IMR-90 (cell line): Measurements from ENCODE around the gene CMSS1. TPM values are rescaled to one million over a fixed set of nuclear protein-coding genes. Genes with fewer than 3 reads are reported as not detected.

ENCODE experiments used
- ATAC-seq: fragments of 200-7000 bp; cut with Tn5 transposase; 2 replicates; pipeline ENCODE4 v1.9.1; 2020; ENCODE audit warnings: low read depth, mild to moderate bottlenecking, moderate library complexity
- BruUV-seq: library from RNA; stranded (reverse); fragments of 400-500 nt; replicated peaks from 2 replicates; lab custom pipeline; 2021; lab: Mats Ljungman, UMichigan
- CTCF ChIA-PET: fragments of 300-600 bp; formaldehyde crosslinking; extraction: SDS; loops from one replicate; lab custom pipeline; 2021; ENCODE audit warnings: antibody characterized with exemption; lab: Yijun Ruan, JAX
- POLR2A ChIA-PET: fragments of 300-600 bp; sonication (Branson Sonifier 250); formaldehyde crosslinking; loops from one replicate; lab custom pipeline; 2022; ENCODE audit warnings: antibody characterized with exemption; ENCODE audit not compliant: unreplicated experiment; lab: Charles Lee
- DNase-seq: peaks from one replicate; pipeline ENCODE4 v3.0.0; 2013
- H2AFZ ChIP-seq: replicated peaks from 2 replicates; pipeline ENCODE3; 2013; ENCODE audit warnings: low read length, mild to moderate bottlenecking; ENCODE audit not compliant: poor library complexity
- H2AK5ac ChIP-seq: 2 replicates; pipeline ENCODE4 v1.6.1; 2013; ENCODE audit warnings: low read depth, low read length, inconsistent platforms
- H2AK9ac ChIP-seq: replicated peaks from 2 replicates; pipeline ENCODE3; 2013; ENCODE audit warnings: mild to moderate bottlenecking, low read depth, low read length, moderate library complexity; ENCODE audit not compliant: poor library complexity
- H2BK120ac ChIP-seq: 2 replicates; pipeline ENCODE4 v1.6.1; 2013; ENCODE audit warnings: low read depth, low read length, inconsistent platforms
- H2BK15ac ChIP-seq: 3 replicates; pipeline ENCODE4 v1.6.1; 2013; ENCODE audit warnings: low read depth, low read length, inconsistent platforms
- H2BK20ac ChIP-seq: 2 replicates; pipeline ENCODE4 v1.6.1; 2013; ENCODE audit warnings: low read depth, mild to moderate bottlenecking, inconsistent platforms, low read length, moderate library complexity
- H2BK5ac ChIP-seq: 2 replicates; pipeline ENCODE4 v1.6.1; 2013; ENCODE audit warnings: mild to moderate bottlenecking, low read depth, low read length, inconsistent platforms; ENCODE audit not compliant: poor library complexity, severe bottlenecking
- H3K14ac ChIP-seq: replicated peaks from 2 replicates; pipeline ENCODE4 v1.6.1; 2013; ENCODE audit warnings: low read depth, low read length, inconsistent platforms
- H3K18ac ChIP-seq: 2 replicates; pipeline ENCODE4 v1.6.1; 2013; ENCODE audit warnings: low read depth, low read length, control low read depth
- H3K23ac ChIP-seq: 2 replicates; pipeline ENCODE4 v1.6.1; 2013; ENCODE audit warnings: low read depth, low read length, inconsistent platforms
- H3K27ac ChIP-seq: 2 replicates; pipeline ENCODE4 v1.5.1; 2013; ENCODE audit warnings: mild to moderate bottlenecking, control low read depth, low read length; ENCODE audit not compliant: insufficient read depth
- H3K27me3 ChIP-seq: 2 replicates; pipeline ENCODE4 v1.6.1; 2013; ENCODE audit warnings: low read length; ENCODE audit not compliant: control insufficient read depth, insufficient read depth
- H3K36me3 ChIP-seq: 2 replicates; pipeline ENCODE4 v1.6.1; 2013; ENCODE audit warnings: low read length, mixed read lengths; ENCODE audit not compliant: control insufficient read depth, insufficient read depth
- H3K4ac ChIP-seq: 2 replicates; pipeline ENCODE4 v1.6.1; 2013; ENCODE audit warnings: low read depth, low read length, inconsistent platforms
- H3K4me1 ChIP-seq: 2 replicates; pipeline ENCODE4 v1.6.1; 2013; ENCODE audit warnings: low read length, mixed read lengths; ENCODE audit not compliant: control insufficient read depth, insufficient read depth
- H3K4me2 ChIP-seq: 2 replicates; pipeline ENCODE4 v1.6.1; 2013; ENCODE audit warnings: low read depth, mild to moderate bottlenecking, control low read depth, low read length, moderate library complexity
- H3K4me3 ChIP-seq: 2 replicates; pipeline ENCODE4 v1.5.1; 2013; ENCODE audit warnings: low read depth, mild to moderate bottlenecking, control low read depth, low read length, moderate library complexity; ENCODE audit not compliant: insufficient read depth
- H3K56ac ChIP-seq: 2 replicates; pipeline ENCODE4 v1.6.1; 2013; ENCODE audit warnings: low read length, inconsistent platforms; ENCODE audit not compliant: insufficient read depth; ENCODE audit errors: extremely low read depth
- H3K79me1 ChIP-seq, 2 experiments: 2 replicates each; pipeline ENCODE4 v1.6.1; 2013; ENCODE audit warnings: low read length in 2 of 2, inconsistent platforms in 1 of 2, low read depth in 1 of 2
- H3K9ac ChIP-seq: 2 replicates; pipeline ENCODE4 v1.6.1; 2013; ENCODE audit warnings: low read depth, low read length, control low read depth
- H3K9me1 ChIP-seq: 2 replicates; pipeline ENCODE4 v1.6.1; 2013; ENCODE audit warnings: low read length, inconsistent platforms; ENCODE audit not compliant: insufficient read depth
- H3K9me3 ChIP-seq: 2 replicates; pipeline ENCODE4 v1.6.1; 2013; ENCODE audit warnings: low read length; ENCODE audit not compliant: control insufficient read depth, insufficient read depth
- H4K20me1 ChIP-seq: 2 replicates; pipeline ENCODE4 v1.6.1; 2013; ENCODE audit warnings: low read length, inconsistent platforms; ENCODE audit not compliant: insufficient read depth
- H4K5ac ChIP-seq: 2 replicates; pipeline ENCODE4 v1.6.1; 2013; ENCODE audit warnings: mild to moderate bottlenecking, low read depth, low read length, control low read depth
- H4K8ac ChIP-seq, 2 experiments: 2 replicates each; pipeline ENCODE4 v1.6.1; 2013; ENCODE audit warnings: low read depth in 2 of 2, low read length in 2 of 2, control low read depth in 1 of 2, inconsistent platforms in 1 of 2
- H4K91ac ChIP-seq: 2 replicates; pipeline ENCODE4 v1.6.1; 2013; ENCODE audit warnings: low read depth, low read length, inconsistent platforms; ENCODE audit not compliant: insufficient read depth
- BHLHE40 ChIP-seq: fragments of 150-350 bp; IDR thresholded peaks from 2 replicates; pipeline ENCODE4 v1.6.1; 2016; ENCODE audit warnings: mild to moderate bottlenecking, low read depth, low read length
- CEBPB ChIP-seq: IDR thresholded peaks from 2 replicates; pipeline ENCODE4 v1.6.1; 2012; ENCODE audit warnings: low read depth, low read length, improper control_type of control experiment
- CHD1 ChIP-seq: IDR thresholded peaks from 2 replicates; pipeline ENCODE4 v1.6.1; 2012; ENCODE audit warnings: low read depth, low read length, improper control_type of control experiment
- CTCF ChIP-seq: conservative IDR thresholded peaks from 2 replicates; pipeline ENCODE4 v1.5.1; 2012; ENCODE audit warnings: mild to moderate bottlenecking, low read depth, low read length, improper control_type of control experiment
- FOS ChIP-seq: fragments of 150-350 bp; IDR thresholded peaks from 2 replicates; pipeline ENCODE4 v1.6.1; 2016; ENCODE audit warnings: low read depth, low read length
- MAFK ChIP-seq: IDR thresholded peaks from 2 replicates; pipeline ENCODE4 v1.6.1; 2012; ENCODE audit warnings: low read depth, low read length, improper control_type of control experiment
- MAZ ChIP-seq: IDR thresholded peaks from 2 replicates; pipeline ENCODE4 v1.6.1; 2012; ENCODE audit warnings: low read depth, mild to moderate bottlenecking, low read length, improper control_type of control experiment, moderate library complexity, borderline replicate concordance
- MXI1 ChIP-seq: IDR thresholded peaks from 2 replicates; pipeline ENCODE4 v1.6.1; 2012; ENCODE audit warnings: low read depth, mild to moderate bottlenecking, low read length, moderate library complexity, borderline replicate concordance
- NFE2L2 ChIP-seq: fragments of 150-350 bp; IDR thresholded peaks from 2 replicates; pipeline ENCODE4 v1.6.1; 2016; ENCODE audit warnings: low read depth, mild to moderate bottlenecking, low read length
- POLR2A ChIP-seq: IDR thresholded peaks from 2 replicates; pipeline ENCODE4 v1.6.1; 2012; ENCODE audit warnings: mild to moderate bottlenecking, low read depth, low read length
- RAD21 ChIP-seq: IDR thresholded peaks from 2 replicates; pipeline ENCODE4 v1.6.1; 2012; ENCODE audit warnings: low read length, improper control_type of control experiment
- RCOR1 ChIP-seq: IDR thresholded peaks from 2 replicates; pipeline ENCODE4 v1.6.1; 2012; ENCODE audit warnings: mild to moderate bottlenecking, low read length, improper control_type of control experiment; ENCODE audit not compliant: insufficient replicate concordance
- RFX5 ChIP-seq: IDR thresholded peaks from 2 replicates; pipeline ENCODE4 v1.8.0; 2012; ENCODE audit warnings: low read depth, mild to moderate bottlenecking, low read length, moderate library complexity
- SMC3 ChIP-seq: fragments of 150-350 bp; IDR thresholded peaks from 2 replicates; pipeline ENCODE4 v1.6.1; 2016; ENCODE audit warnings: low read depth, mild to moderate bottlenecking, antibody characterized with exemption, low read length, moderate library complexity
- WGBS, 2 experiments: methylation state at CpG; one replicate each; pipeline versions ENCODE4 v1.1.5 to v1.1.7; 2013; ENCODE audit warnings: missing lambda C conversion rate in 2 of 2; ENCODE audit not compliant: insufficient read length in 1 of 2; ENCODE audit errors: extremely low coverage in 2 of 2; 5-methylcytosine and 5-hydroxymethylcytosine counted together
- dilution Hi-C: fragments of 300-500 bp; cut with HindIII; formaldehyde crosslinking; loops from one replicate; pipeline ENCODE4 v1.14.3; 2018; ENCODE audit warnings: low sequenced_read_pairs; ENCODE audit not compliant: unreplicated experiment
- in situ Hi-C: fragments of 300-500 bp; cut with MboI; formaldehyde crosslinking; loops from 3 replicates; pipeline ENCODE4 v1.14.3; 2019; ENCODE audit warnings: low sequenced_read_pairs, inconsistent platforms, mixed read lengths
- intact Hi-C: fragments of 100-400 bp; cut with micrococcal nuclease; formaldehyde crosslinking; loops from 2 replicates; pipeline ENCODE4 v1.10.0; 2022
- polyA plus RNA-seq, 3 experiments: library from polyadenylated mRNA; depleted of rRNA; stranded (reverse); fragments of >200 nt; gene quantifications; 2 replicates each; pipeline ENCODE4 v1.2.3, GENCODE V29; 2012; ENCODE audit warnings: low replicate concordance in 1 of 3
- total RNA-seq: library from RNA; depleted of rRNA; stranded (reverse); fragments of >200 nt; gene quantifications from 2 replicates; pipeline ENCODE4 v1.2.3, GENCODE V29; 2012
- TF ChIP-seq, protein P1 (sequence below): fragments of 150-350 bp; IDR thresholded peaks from 2 replicates; pipeline ENCODE4 v1.6.1; 2017; ENCODE audit warnings: mild to moderate bottlenecking, antibody characterized with exemption, low read length, low read depth
- TF ChIP-seq, protein P2 (sequence below): fragments of 150-350 bp; IDR thresholded peaks from 2 replicates; pipeline ENCODE4 v1.6.1; 2016; ENCODE audit warnings: low read depth, mild to moderate bottlenecking, low read length, moderate library complexity, borderline replicate concordance

Gene CMSS1
- total and polyA plus RNA-seq, 2 of the 4 experiments (the other 2 are of a cell fraction): 12.5 to 13.6 TPM

- POLR2A ChIA-PET: no interaction called here
- ATAC-seq: no peak
Measured at GRCh38 chr3:99954914-99955644, 137.4 kb downstream of the CMSS1 start.

More at GRCh38 chr3:99954914-99955644, 137.4 kb downstream of the CMSS1 start:
- no peak overlapping the region for H2BK20ac ChIP-seq
- H2AFZ ChIP-seq: no peak overlapping the region
- no peak overlapping the region for H4K8ac ChIP-seq
- no peak overlapping the region for H3K4ac ChIP-seq
- H3K27me3 ChIP-seq: no peaks in the 10 kb centered on the region
- no peak overlapping the region for H2AK9ac ChIP-seq
- no peaks in the 10 kb centered on the region for H3K9me3 ChIP-seq
- H4K20me1 ChIP-seq: no peaks in the 10 kb centered on the region
- H2BK120ac ChIP-seq: no peak overlapping the region
- no peak for DNase-seq
- TF ChIP-seq CHD1: no peak
- TF ChIP-seq MAFK: no peak
- TF ChIP-seq CEBPB: no peak
- no peak for TF ChIP-seq POLR2A
- TF ChIP-seq, protein P1, sequence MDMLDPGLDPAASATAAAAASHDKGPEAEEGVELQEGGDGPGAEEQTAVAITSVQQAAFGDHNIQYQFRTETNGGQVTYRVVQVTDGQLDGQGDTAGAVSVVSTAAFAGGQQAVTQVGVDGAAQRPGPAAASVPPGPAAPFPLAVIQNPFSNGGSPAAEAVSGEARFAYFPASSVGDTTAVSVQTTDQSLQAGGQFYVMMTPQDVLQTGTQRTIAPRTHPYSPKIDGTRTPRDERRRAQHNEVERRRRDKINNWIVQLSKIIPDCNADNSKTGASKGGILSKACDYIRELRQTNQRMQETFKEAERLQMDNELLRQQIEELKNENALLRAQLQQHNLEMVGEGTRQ: no peak
- TF ChIP-seq, protein P2, sequence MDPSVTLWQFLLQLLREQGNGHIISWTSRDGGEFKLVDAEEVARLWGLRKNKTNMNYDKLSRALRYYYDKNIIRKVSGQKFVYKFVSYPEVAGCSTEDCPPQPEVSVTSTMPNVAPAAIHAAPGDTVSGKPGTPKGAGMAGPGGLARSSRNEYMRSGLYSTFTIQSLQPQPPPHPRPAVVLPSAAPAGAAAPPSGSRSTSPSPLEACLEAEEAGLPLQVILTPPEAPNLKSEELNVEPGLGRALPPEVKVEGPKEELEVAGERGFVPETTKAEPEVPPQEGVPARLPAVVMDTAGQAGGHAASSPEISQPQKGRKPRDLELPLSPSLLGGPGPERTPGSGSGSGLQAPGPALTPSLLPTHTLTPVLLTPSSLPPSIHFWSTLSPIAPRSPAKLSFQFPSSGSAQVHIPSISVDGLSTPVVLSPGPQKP: no peak
- no peak for TF ChIP-seq RCOR1
- no peak for TF ChIP-seq BHLHE40
- TF ChIP-seq SMC3: no peak
- TF ChIP-seq NFE2L2: no peak
- TF ChIP-seq MAZ: no peak
- TF ChIP-seq CTCF: no peak
- no peak for TF ChIP-seq MXI1
- TF ChIP-seq FOS: no peak
- TF ChIP-seq RAD21: no peak
- no peak for TF ChIP-seq RFX5
- CTCF ChIA-PET: no interaction called here
- H3K9ac ChIP-seq: no peak overlapping the region
- H3K36me3 ChIP-seq: no peaks in the 10 kb centered on the region
- H2BK5ac ChIP-seq: no peak overlapping the region
- no peak overlapping the region for H3K27ac ChIP-seq
- in situ Hi-C loops: loop anchor here (25.0 kb wide), 1 partner anchor 107 kb away; no protein-coding TSS in a partner anchor
- no peak overlapping the region for H3K14ac ChIP-seq
- no peak overlapping the region for H4K5ac ChIP-seq
- peaks cover 10% of the 10 kb centered on the region for H3K4me1 ChIP-seq
- BruUV-seq: no TSS peak
- H2AK5ac ChIP-seq: no peak overlapping the region
- intact Hi-C loops: loop anchor here (5.0 kb wide), 2 partner anchors 53 to 87 kb away; no protein-coding TSS in a partner anchor
- H3K23ac ChIP-seq: no peak overlapping the region
- no peak overlapping the region for H2BK15ac ChIP-seq
- H3K79me1 ChIP-seq: peaks cover 14 to 30% of the 10 kb centered on the region in 2 experiments
- H3K18ac ChIP-seq: no peak overlapping the region
- no peak overlapping the region for H3K56ac ChIP-seq
- H4K91ac ChIP-seq: no peak overlapping the region
- WGBS, 2 experiments: no CpG with 5 or more reads among the region's 4 CpGs
- dilution Hi-C loops: no loop called here
- no peak overlapping the region for H3K4me2 ChIP-seq
- peaks cover 13% of the 10 kb centered on the region for H3K9me1 ChIP-seq
- no peak overlapping the region for H3K4me3 ChIP-seq
